HEK293 (cell line): Measurements from ENCODE around the gene FGFR4.

ENCODE experiments used
- CTCF ChIA-PET: fragments of 350-600 bp; formaldehyde crosslinking; extraction: SDS; loops from one replicate; lab custom pipeline; 2021; ENCODE audit warnings: antibody characterized with exemption; lab: Yijun Ruan, JAX
- POLR2A ChIA-PET: fragments of 300-600 bp; formaldehyde crosslinking; extraction: SDS; loops from one replicate; lab custom pipeline; 2020; ENCODE audit warnings: antibody characterized with exemption, inconsistent platforms; lab: Yijun Ruan, JAX
- H3K27ac ChIP-seq: fragments of 200-500 bp; sonication (Bioruptor generic); 2 replicates; pipeline ENCODE4 v1.5.1; 2014; ENCODE audit warnings: low read depth, low read length, control low read depth, inconsistent platforms; ENCODE audit errors: extremely low read depth
- H3K36me3 ChIP-seq, 2 experiments: fragments of 200-500 bp in 1 of 2; sonication (Bioruptor generic) in 1 of 2; 1 replicate in 1 of 2; 2 replicates in 1 of 2; pipeline ENCODE4 v1.5.1; 2014 to 2017; ENCODE audit warnings: inconsistent platforms in 2 of 2, low read length in 2 of 2; ENCODE audit not compliant: control insufficient read depth in 2 of 2, insufficient read depth in 1 of 2
- H3K4me1 ChIP-seq: fragments of 200-500 bp; sonication (Bioruptor generic); 2 replicates; pipeline ENCODE4 v1.5.1; 2014; ENCODE audit warnings: mild to moderate bottlenecking, low read length, inconsistent platforms; ENCODE audit not compliant: control insufficient read depth, insufficient read depth
- H3K4me3 ChIP-seq: 2 replicates; pipeline ENCODE4 v1.5.1; 2011; ENCODE audit warnings: low read depth, mild to moderate bottlenecking, control low read depth, low read length, moderate library complexity
- H3K9me3 ChIP-seq: fragments of 200-500 bp; sonication (Bioruptor generic); 2 replicates; pipeline ENCODE4 v1.5.1; 2014; ENCODE audit warnings: low read depth, low read length, inconsistent platforms; ENCODE audit not compliant: control insufficient read depth, insufficient read depth
- GLI4 ChIP-seq: fragments of 450-650 bp; formaldehyde crosslinking; IDR thresholded peaks from 2 replicates; pipeline ENCODE4 v1.5.1; 2016; ENCODE audit warnings: missing biosample characterization, missing genetic modification characterization
- GLIS1 ChIP-seq: fragments of 450-650 bp; formaldehyde crosslinking; IDR thresholded peaks from 2 replicates; pipeline ENCODE4 v1.5.1; 2016; ENCODE audit warnings: missing biosample characterization, missing genetic modification characterization
- GLIS2 ChIP-seq: fragments of 450-650 bp; formaldehyde crosslinking; IDR thresholded peaks from 2 replicates; pipeline ENCODE4 v1.5.1; 2016; ENCODE audit warnings: missing biosample characterization, missing genetic modification characterization
- HIC1 ChIP-seq: fragments of 450-650 bp; formaldehyde crosslinking; IDR thresholded peaks from 2 replicates; pipeline ENCODE4 v1.5.1; 2016; ENCODE audit warnings: missing biosample characterization, missing genetic modification characterization
- MEIS1 ChIP-seq: sonication (generic); formaldehyde crosslinking; IDR thresholded peaks from 2 replicates; pipeline ENCODE4 v1.8.1; 2022; ENCODE audit warnings: missing genetic modification reagents, mild to moderate bottlenecking, borderline replicate concordance
- WT1 ChIP-seq: fragments of 450-650 bp; formaldehyde crosslinking; IDR thresholded peaks from 2 replicates; pipeline ENCODE4 v1.5.1; 2016; ENCODE audit warnings: missing biosample characterization, missing genetic modification characterization
- ZNF114 ChIP-seq: fragments of 450-650 bp; formaldehyde crosslinking; IDR thresholded peaks from 2 replicates; pipeline ENCODE4 v1.5.0; 2017; ENCODE audit warnings: missing biosample characterization, missing genetic modification characterization
- ZNF202 ChIP-seq: fragments of 450-650 bp; formaldehyde crosslinking; IDR thresholded peaks from 2 replicates; pipeline ENCODE4 v1.5.1; 2016; ENCODE audit warnings: missing biosample characterization, missing genetic modification characterization, borderline replicate concordance
- ZNF280D ChIP-seq: fragments of 450-650 bp; formaldehyde crosslinking; IDR thresholded peaks from 2 replicates; pipeline ENCODE4 v1.5.1; 2016; ENCODE audit warnings: missing biosample characterization, missing genetic modification characterization
- ZNF302 ChIP-seq: fragments of 450-650 bp; formaldehyde crosslinking; IDR thresholded peaks from 2 replicates; pipeline ENCODE4 v1.5.1; 2016; ENCODE audit warnings: missing biosample characterization, missing genetic modification characterization, low read depth
- ZNF544 ChIP-seq: fragments of 450-650 bp; formaldehyde crosslinking; IDR thresholded peaks from 2 replicates; pipeline ENCODE4 v1.5.0; 2017; ENCODE audit warnings: missing biosample characterization, missing genetic modification characterization
- ZNF704 ChIP-seq: fragments of 450-650 bp; formaldehyde crosslinking; IDR thresholded peaks from 2 replicates; pipeline ENCODE4 v1.5.1; 2016; ENCODE audit warnings: missing biosample characterization, missing genetic modification characterization
- ZNF747 ChIP-seq: fragments of 450-650 bp; formaldehyde crosslinking; IDR thresholded peaks from 2 replicates; pipeline ENCODE4 v1.5.1; 2016; ENCODE audit warnings: missing biosample characterization, missing genetic modification characterization

Gene FGFR4

GRCh38 chr5:177081859-177082258, 4.9 kb upstream of the FGFR4 start:
- Histone ChIP-seq H3K9me3 (no peaks in the 10 kb centered on the region), H3K27ac (no peak overlapping the region), H3K36me3 (no peaks in the 10 kb centered on the region), H3K4me1 (no peaks in the 10 kb centered on the region; the same call in 1 of the 2 replicates), H3K4me3 (no peak overlapping the region)
- CTCF ChIA-PET = interaction anchor here (1.2 kb wide), 1 partner anchor 10 kb away, joined by 7 read pairs; no protein-coding TSS in a partner anchor
- POLR2A ChIA-PET = no interaction called here
- TF ChIP-seq GLI4 (no peak), GLIS2 (tag by site-specific recombination) (no peak), ZNF280D (no peak), HIC1 (tag by site-specific recombination) (no peak)

GRCh38 chr5:177083357-177083756, 3.4 kb upstream of the FGFR4 start:
- H3K36me3 ChIP-seq = no peaks in the 10 kb centered on the region
- no peak for TF ChIP-seq ZNF747 (tag by site-specific recombination)
- no peak for TF ChIP-seq ZNF202 (tag by site-specific recombination)
- no peak for TF ChIP-seq ZNF114
- no peak for TF ChIP-seq WT1 (tag by site-specific recombination)
- no peak for TF ChIP-seq MEIS1 (CRISPR knock-in tag)
- H3K27ac ChIP-seq = no peak overlapping the region
- no peak overlapping the region for H3K4me3 ChIP-seq
- no peaks in the 10 kb centered on the region; the same call in 1 of the 2 replicates for H3K4me1 ChIP-seq
- ChIA-PET CTCF (interaction anchor here (0.6 to 5.4 kb wide), 4 partner anchors 11 to 423 kb away, joined by 3 to 53 read pairs (median 10); no protein-coding TSS in a partner anchor), POLR2A (no interaction called here)
- no peaks in the 10 kb centered on the region for H3K9me3 ChIP-seq

- Histone ChIP-seq H3K4me1 (no peaks in the 10 kb centered on the region; the same call in 1 of the 2 replicates), H3K4me3 (no peak overlapping the region), H3K9me3 (no peaks in the 10 kb centered on the region), H3K36me3 (no peaks in the 10 kb centered on the region), H3K27ac (no peak overlapping the region)
- ChIA-PET CTCF (interaction anchor here (0.7 to 5.4 kb wide), 2 partner anchors 12 to 406 kb away, joined by 3 to 53 read pairs; no protein-coding TSS in a partner anchor), POLR2A (interaction anchor here (0.6 kb wide), 1 partner anchor 497 kb away, joined by 4 read pairs; no protein-coding TSS in a partner anchor)
- TF ChIP-seq ZNF704 = no peak
- TF ChIP-seq GLIS1 (tag by site-specific recombination) = peak; percentile 56
- TF ChIP-seq ZNF302 (tag by site-specific recombination) = no peak
- TF ChIP-seq ZNF544 (tag by site-specific recombination) = no peak
These were observed 2.5 kb upstream of the FGFR4 start for GRCh38 chr5:177084175-177084574.
